ENCODE results near the gene CEP43.

DNA sequence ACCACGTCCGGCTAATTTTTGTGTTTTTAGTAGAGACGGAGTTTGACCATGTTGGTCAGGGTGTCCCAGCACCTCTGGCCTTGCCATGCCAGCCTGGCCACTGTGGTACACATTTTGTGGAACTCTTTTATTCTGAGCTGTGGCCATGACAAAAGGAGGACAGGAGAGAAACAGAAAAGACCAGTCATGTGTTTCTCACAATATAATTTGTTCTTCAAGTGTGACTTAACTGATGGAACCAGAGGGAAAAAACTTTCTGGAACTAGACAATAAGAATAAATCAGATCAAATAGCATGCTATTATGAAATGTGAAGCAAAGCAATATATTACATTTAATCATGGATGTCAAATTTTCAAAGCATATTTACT, 38.6 kb upstream of the CEP43 start:
- TF ChIP-seq EZH2 (IDR thresholded peaks at IDR 0.05; ENCODE audit: borderline replicate concordance) (no peak), EZH2phosphoT487 (IDR thresholded peaks at IDR 0.05; ENCODE audit: low read depth, severe bottlenecking, unreplicated experiment) (no peak)
- TF ChIP-seq, protein P1, sequence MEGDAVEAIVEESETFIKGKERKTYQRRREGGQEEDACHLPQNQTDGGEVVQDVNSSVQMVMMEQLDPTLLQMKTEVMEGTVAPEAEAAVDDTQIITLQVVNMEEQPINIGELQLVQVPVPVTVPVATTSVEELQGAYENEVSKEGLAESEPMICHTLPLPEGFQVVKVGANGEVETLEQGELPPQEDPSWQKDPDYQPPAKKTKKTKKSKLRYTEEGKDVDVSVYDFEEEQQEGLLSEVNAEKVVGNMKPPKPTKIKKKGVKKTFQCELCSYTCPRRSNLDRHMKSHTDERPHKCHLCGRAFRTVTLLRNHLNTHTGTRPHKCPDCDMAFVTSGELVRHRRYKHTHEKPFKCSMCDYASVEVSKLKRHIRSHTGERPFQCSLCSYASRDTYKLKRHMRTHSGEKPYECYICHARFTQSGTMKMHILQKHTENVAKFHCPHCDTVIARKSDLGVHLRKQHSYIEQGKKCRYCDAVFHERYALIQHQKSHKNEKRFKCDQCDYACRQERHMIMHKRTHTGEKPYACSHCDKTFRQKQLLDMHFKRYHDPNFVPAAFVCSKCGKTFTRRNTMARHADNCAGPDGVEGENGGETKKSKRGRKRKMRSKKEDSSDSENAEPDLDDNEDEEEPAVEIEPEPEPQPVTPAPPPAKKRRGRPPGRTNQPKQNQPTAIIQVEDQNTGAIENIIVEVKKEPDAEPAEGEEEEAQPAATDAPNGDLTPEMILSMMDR (IDR thresholded peaks at IDR 0.05; ENCODE audit: poor library complexity), result no peak

All from hepatocyte (in vitro differentiated cells).